Stomach smooth muscle (tissue), 2 donors: ENCODE results near the gene OR2T3.
"Not testable (repeated sequence)": the region's sequence is repeated elsewhere in the genome, so short reads cannot be mapped to it uniquely, and the experiment has no call there.

ENCODE experiments used
- H3K27ac ChIP-seq: one replicate; pipeline ENCODE4 v1.7.0; 2013; ENCODE audit warnings: mild to moderate bottlenecking, low read length, inconsistent platforms
- H3K27me3 ChIP-seq, 2 donors: one replicate each; pipeline ENCODE4 v1.7.0; 2013; ENCODE audit warnings: low read length in 2 of 2; ENCODE audit not compliant: insufficient read depth in 2 of 2, control insufficient read depth in 1 of 2
- H3K36me3 ChIP-seq, 2 donors: one replicate each; pipeline ENCODE4 v1.7.0; 2013; ENCODE audit warnings: low read length in 2 of 2; ENCODE audit not compliant: control insufficient read depth in 2 of 2, insufficient read depth in 2 of 2
- H3K4me1 ChIP-seq: one replicate; pipeline ENCODE4 v1.7.0; 2013; ENCODE audit warnings: low read length; ENCODE audit not compliant: control insufficient read depth, insufficient read depth
- H3K4me3 ChIP-seq, 2 donors: one replicate each; pipeline ENCODE4 v1.7.0; 2013; ENCODE audit warnings: low read length in 2 of 2
- H3K9ac ChIP-seq, 2 donors: one replicate each; pipeline ENCODE4 v1.7.0; 2013; ENCODE audit warnings: low read length in 2 of 2, mild to moderate bottlenecking in 1 of 2
- H3K9me3 ChIP-seq, 2 donors: one replicate each; pipeline ENCODE4 v1.7.0; 2013; ENCODE audit warnings: low read length in 2 of 2; ENCODE audit not compliant: control insufficient read depth in 2 of 2
- donor health status: healthy.
- donor health status: Pancreatic carcinoma.

OR2T3 gene

DNA sequence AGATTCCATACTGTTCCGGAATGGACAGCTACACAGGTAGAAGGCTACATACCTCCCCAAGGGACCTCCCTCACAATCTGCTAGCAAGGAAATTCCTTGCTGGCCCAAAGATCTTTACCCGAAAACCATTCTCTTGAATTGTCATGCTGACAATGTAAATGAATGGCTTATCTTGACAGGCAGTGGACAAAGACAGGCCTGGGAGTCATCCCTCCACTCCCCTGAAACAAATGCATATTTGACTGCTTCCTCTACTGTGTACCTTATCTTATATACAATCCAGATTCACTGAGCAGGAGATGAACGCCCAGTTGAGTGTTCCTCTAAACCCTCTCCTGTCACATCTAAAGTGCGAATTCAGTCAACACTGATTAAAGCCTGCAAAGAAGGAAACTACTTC, 28.5 kb upstream of the OR2T3 start:
- not testable (repeated sequence) for H3K27ac ChIP-seq, H3K4me1 ChIP-seq, H3K4me3 ChIP-seq, H3K27me3 ChIP-seq, H3K9ac ChIP-seq, H3K36me3 ChIP-seq, H3K9me3 ChIP-seq

DNA sequence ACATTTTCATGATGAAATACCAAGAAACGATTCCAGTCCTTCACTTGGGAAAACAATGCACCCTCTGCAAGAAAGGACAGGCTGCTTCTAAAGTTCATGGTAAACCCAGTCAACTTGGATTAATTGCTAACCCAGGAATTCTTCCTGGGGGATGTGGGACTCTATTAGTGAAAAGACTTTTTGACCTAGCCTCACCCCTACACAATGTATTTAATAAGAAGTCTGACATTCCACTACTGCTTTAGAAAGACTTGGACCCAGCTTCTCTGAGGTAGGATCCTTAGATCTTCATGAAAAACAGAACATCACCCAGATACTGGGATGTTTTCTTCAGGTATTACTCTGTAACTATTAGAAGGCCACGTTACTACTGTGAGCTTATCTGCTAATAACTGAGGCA, 27.8 kb upstream of the OR2T3 start, which contains the start of gene OR2T2:
Gene OR2T2 (plus strand): TSS at position 239 of the 400 bp plus-strand sequence. CDS start 7,161 bp downstream, outside the sequence.
- H3K36me3 ChIP-seq: not testable (repeated sequence)

DNA sequence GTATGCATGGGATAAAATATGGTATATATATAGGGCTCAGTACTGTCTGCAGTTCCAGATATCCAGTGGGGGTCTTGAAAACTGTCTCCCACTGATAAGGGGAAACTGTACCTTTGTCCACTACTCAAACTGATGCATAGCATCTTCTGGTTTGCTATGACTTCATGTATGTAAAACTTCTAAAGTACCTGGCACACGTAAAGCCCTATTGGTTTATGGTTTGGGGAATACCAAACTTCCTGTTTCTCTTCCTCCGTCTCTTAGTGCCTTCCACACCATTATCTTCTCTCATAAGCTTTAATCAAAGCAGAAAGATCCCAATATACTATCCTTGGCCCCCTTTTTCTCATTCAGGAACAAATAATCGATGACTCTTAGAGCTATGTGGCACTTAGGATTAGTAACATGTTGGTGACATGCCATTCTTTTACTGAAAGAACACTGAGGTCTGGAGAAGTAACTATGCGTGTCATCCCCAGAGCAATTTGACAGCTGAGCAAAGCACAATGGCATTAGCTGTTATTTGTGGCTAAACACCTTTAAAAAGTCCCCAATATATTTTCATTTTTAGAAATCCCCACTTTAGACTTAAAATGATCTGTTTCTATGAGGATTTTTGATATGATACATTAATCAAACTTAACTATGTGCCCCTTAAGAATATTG, 24.6 kb upstream of the OR2T3 start:
- not testable (repeated sequence) for H3K36me3 ChIP-seq, H3K4me1 ChIP-seq, H3K4me3 ChIP-seq, H3K9ac ChIP-seq, H3K27me3 ChIP-seq, H3K9me3 ChIP-seq, H3K27ac ChIP-seq

More for the DNA sequence above, 27.8 kb upstream of the OR2T3 start, which contains the start of gene OR2T2:
- not testable (repeated sequence) for H3K9me3 ChIP-seq, H3K4me1 ChIP-seq, H3K27ac ChIP-seq, H3K4me3 ChIP-seq, H3K9ac ChIP-seq, H3K27me3 ChIP-seq

DNA sequence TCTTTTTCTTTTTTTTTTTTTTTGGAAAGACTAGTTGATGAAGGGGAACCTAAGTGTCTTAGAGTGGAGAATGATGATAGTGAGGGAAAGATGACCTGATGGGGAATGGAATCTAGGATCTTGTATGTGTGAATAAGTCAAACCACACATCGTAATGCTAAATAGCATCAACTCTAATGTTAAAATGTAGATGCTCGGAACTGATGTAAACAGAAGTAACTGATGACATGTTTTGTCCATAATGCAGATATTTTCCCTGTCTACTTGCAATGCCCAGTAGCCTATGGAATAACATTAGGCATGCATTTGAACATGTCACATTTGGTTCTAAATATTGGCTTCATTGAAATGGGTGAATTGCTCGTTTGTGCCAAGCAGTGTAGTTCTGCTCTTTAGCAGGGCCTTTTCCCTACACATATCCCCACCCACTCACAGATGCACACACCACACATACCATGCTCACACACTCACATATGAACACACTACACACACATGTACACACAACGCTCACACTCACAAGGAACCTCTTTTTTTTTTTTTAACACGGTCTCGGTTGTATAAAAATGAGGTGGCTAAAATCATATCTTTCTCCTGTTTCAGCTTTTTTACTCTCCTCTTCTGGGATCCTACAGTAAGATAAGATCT, 23.2 kb upstream of the OR2T3 start:
- not testable (repeated sequence) for H3K27me3 ChIP-seq, H3K9me3 ChIP-seq, H3K4me1 ChIP-seq, H3K4me3 ChIP-seq, H3K36me3 ChIP-seq, H3K27ac ChIP-seq, H3K9ac ChIP-seq

DNA sequence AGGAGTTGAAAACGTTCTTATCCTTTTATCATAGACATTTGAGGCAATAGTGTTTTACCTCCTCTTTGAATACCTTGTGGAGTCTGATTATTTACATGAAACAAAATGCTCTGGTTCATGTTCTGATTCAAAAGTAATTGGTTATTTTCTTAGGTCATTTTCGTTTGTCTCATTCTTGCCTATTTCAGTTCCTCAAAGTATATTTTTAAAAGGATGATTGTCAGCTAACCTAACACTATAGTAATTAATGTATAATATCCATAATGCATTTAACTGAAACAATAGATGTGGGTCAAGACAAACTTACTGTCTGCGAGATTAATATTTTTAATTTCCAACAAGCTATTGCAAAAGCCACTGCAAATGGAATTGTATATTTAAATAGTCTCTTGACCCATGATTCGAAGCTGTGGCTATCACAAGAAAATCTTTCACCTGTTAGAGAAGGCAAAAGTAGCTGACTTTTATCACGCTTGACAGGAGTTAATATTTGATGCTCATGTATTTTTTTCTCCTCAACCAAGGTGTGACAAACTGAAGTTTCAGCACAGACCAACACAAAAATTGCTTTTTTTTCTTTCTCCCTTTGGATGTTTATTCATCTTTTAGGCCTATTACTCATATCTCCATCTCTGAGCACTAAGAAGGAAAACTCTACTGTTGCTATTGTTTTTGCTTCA, 22.5 kb upstream of the OR2T3 start:
- H3K4me3 ChIP-seq, H3K4me1 ChIP-seq, H3K27me3 ChIP-seq: not testable (repeated sequence)

DNA sequence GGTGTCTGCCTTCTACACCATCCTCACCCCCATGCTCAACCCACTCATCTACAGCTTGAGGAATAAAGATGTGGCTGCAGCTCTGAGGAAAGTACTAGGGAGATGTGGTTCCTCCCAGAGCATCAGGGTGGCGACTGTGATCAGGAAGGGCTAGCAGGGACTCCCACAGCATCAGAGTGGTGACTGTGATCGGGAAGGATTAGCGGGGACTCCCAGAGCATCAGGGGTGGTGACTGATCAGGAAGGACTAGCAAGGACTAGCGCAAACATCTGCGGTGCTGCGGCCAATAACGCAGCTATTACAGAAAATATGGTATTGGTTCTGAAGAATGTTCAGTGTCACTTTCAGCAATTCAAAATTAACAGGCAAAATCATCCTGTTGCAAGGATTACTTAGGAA, 19.5 kb upstream of the OR2T3 start:
- H3K4me3 ChIP-seq, H3K36me3 ChIP-seq, H3K4me1 ChIP-seq, H3K9me3 ChIP-seq, H3K27me3 ChIP-seq, H3K27ac ChIP-seq, H3K9ac ChIP-seq: not testable (repeated sequence)

More for the DNA sequence above, 22.5 kb upstream of the OR2T3 start:
- H3K36me3 ChIP-seq, H3K27ac ChIP-seq, H3K9me3 ChIP-seq, H3K9ac ChIP-seq: not testable (repeated sequence)

DNA sequence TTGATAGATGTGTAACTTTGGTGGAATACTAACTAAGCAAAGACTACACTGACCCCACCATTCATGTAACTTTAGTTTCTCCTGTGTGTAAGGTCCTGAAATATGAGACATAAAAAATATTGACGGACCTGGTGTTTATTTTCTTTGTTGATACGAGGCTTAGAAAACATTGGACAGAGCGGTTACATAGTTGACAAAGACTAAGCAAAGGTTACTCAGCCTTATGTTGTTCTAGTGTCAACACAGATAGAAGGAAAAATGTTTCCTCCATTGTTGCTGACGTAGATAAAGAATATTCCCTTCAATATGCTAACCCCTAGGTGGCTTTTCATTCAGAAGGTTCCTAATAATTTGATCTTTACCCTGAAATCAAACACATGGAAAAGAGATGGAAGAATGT, 18.1 kb upstream of the OR2T3 start:
- H3K27me3 ChIP-seq, H3K36me3 ChIP-seq, H3K9ac ChIP-seq, H3K4me1 ChIP-seq, H3K27ac ChIP-seq, H3K9me3 ChIP-seq, H3K4me3 ChIP-seq: not testable (repeated sequence)

DNA sequence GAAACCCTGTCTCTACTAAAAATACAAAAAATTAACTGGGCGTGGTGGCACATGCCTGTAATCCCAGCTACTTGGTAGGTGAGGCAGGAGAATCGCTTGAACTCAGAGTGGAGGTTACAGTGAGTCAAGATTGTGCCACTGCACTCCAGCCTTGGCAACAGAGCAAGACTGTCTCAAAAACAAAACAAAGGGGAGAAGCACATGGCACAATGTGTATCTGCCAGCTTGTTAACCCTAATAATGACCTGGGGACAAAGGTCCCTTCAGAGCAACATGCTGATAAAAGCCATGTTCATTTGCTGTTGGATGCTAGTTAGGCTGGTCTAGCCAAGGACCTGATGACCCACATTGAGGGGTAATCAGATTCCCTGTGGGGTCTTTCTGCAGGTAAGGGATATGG, 16.5 kb upstream of the OR2T3 start:
- H3K36me3 ChIP-seq, H3K9ac ChIP-seq, H3K4me1 ChIP-seq, H3K9me3 ChIP-seq, H3K27ac ChIP-seq, H3K4me3 ChIP-seq, H3K27me3 ChIP-seq: not testable (repeated sequence)

DNA sequence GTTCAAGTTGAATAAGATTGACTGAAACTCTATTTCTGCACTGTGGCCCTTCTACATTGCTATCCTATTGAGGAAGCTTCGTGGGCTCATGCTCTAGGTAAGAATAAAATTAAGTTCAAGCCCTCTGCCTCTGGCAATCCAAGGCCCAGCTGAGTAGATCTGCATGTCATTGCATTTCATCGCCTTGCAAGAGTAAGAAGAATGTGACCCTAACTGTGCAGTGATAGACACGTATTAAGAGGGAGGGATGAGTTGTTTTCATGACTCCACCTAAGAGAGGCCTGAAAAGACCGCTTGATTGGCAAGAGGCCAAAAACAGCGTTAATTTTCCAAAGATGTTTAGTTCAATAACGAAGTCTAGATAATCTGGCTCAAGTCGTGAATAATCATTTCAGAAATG, 14.0 kb upstream of the OR2T3 start:
- not testable (repeated sequence) for H3K27ac ChIP-seq, H3K27me3 ChIP-seq, H3K4me3 ChIP-seq, H3K9me3 ChIP-seq, H3K36me3 ChIP-seq, H3K9ac ChIP-seq, H3K4me1 ChIP-seq

DNA sequence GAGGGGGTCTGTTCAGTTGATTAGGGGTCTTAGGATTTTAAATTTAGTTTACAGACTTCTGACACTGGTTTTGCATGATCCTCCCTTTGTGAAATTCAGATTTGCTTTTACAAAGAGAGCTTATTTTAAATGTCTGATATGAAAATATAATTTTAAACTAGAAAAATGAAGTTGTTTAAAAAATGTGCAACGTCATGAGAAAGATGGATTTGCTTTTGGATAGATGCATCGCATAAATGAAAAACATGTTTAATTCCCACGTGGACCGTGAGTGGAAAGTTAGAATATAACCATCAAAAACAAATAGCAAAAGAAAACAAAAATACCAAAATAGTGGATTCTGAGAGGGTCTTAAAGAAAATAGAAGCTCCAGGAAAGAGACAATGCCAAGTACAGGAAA, 2.0 kb upstream of the OR2T3 start:
- Histone ChIP-seq H3K27me3 (no peaks in the 10 kb centered on the region), H3K9ac (no peak overlapping the region), H3K9me3 (no peaks in the 10 kb centered on the region), H3K4me1 (no peaks in the 10 kb centered on the region), H3K4me3 (no peak overlapping the region), H3K36me3 (no peaks in the 10 kb centered on the region), H3K27ac (no peak overlapping the region)

DNA sequence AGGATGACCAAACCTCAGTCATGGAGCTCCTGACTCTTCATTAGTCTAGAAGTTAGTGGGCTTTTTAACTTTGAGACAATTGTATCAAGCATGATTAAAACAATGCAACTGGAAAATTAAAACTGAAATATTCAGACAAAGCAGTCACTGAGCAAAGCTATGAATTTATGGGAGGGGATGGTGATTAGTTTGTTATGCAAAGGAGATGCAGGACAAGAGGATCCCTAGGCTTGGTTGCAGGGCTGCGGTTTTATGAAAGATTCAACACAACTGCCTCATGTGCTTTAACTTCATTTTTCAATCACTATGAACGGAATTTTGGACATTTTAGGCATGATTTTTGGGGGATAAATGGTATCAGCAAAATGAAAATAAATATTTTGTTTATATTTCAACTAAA, 1.0 kb upstream of the OR2T3 start:
- H3K9me3 ChIP-seq, H3K27me3 ChIP-seq, H3K36me3 ChIP-seq, H3K27ac ChIP-seq, H3K4me1 ChIP-seq, H3K9ac ChIP-seq, H3K4me3 ChIP-seq: not testable (repeated sequence)
